NCI-H187 treated with DMSO at 0.1 percent for 48 hours (cell line): Measurements from ENCODE around the gene CPT1C.

Source experiments
- DNase-seq: peaks from one replicate; lab custom pipeline; 2025; lab: John Stamatoyannopoulos, UW

Gene CPT1C

GRCh38 chr19:49681830-49682229 is 9.1 kb upstream of the CPT1C start:
- DNase-seq = no peak

DNA sequence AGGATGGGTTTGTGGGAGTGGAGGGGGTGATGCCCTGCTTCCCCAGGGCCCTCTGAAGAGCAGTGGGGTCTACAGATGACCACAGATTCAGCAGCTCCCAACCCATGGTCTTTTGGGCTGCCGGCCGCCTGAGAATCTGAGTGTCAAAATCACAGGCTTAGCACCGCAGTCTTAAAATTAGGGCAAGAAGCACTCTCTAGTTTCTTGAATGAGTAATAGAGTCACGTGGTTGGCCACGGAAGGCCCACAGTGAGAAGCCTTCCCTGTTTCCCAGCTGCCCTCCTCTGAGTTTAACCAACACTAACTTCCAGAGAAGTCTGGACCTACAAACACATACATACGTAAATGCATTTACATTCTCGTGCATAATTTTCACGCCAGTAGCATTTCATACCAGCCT is 8.6 kb upstream of the CPT1C start:
- DNase-seq = no peak

DNA sequence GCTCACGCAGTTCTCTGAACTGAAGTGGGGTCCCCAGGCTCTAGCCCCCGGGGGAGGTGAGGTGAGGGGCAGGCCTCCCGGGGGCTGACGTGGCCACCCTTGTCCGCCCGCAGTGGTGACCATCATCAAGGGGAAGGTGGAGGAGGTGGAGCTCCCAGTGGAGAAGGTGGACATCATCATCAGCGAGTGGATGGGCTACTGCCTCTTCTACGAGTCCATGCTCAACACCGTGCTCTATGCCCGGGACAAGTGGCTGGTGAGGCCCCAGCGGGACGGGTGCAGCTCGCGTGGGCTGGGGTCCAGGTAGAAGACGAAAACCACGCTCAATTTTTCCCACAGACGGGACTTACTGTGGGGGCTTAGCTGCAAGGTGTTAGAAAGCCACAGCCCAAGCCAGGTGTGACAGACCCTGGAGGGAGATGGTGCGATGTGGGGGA is 7.1 kb upstream of the CPT1C start:
- DNase-seq = no peak

DNA sequence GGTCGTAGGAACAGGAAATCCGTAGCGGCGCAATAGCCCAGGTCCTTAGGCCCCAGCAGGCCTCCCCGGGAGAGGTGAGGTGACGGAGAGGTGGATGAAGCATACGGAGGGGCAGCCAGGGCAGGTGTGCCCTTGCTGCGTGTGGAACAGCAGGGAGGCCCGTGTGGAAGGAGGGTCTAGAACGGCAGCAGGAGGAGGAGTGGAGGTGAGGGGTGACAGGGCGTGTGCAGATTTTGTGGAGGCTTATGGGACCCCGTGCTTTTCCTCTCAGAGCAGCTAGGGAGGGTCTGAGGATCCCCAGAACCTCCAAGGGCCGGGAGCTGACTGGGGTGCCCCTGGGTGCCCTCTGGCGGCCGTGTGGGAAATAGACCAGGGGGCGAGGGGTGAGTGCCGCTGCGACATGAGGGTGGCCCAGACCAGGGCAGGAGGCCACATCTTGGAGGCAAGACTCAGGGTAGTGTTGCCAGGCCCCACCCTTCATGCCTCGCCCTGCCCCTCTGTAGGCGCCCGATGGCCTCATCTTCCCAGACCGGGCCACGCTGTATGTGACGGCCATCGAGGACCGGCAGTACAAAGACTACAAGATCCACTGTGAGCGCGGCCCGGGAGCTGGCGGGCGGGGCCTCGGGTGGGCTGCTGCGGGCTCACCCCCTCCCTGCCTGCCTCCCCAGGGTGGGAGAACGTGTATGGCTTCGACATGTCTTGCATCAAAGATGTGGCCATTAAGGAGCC is 6.5 kb upstream of the CPT1C start:
- DNase-seq = no peak

- no peak for DNase-seq
Observed at GRCh38 chr19:49684983-49685553, 5.8 kb upstream of the CPT1C start.

- DNase-seq = no peak
Observed at GRCh38 chr19:49685845-49686332, 5.0 kb upstream of the CPT1C start.

- no peak for DNase-seq
Observed at GRCh38 chr19:49686503-49687088, 4.3 kb upstream of the CPT1C start.

DNA sequence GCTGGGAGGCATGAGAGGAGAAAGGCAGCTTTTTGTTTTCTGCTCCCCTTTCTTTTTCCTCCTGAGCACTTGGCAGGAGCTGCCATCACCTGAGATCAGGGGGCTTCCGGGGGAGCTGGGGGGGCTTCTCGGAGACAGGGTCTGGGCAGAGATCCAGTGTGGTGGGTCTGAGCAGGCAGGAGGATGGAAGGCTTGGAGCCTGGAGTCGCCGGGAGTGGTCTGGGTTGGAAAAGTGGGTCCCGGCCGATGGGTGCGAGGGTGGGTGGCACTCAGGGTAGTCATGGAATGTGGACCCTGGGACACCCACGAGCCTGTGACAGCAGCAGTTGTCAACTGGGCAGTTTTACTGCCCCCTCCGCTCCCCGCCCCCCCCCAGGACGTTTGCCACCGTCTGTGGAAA is 3.8 kb upstream of the CPT1C start:
- DNase-seq = no peak

DNA sequence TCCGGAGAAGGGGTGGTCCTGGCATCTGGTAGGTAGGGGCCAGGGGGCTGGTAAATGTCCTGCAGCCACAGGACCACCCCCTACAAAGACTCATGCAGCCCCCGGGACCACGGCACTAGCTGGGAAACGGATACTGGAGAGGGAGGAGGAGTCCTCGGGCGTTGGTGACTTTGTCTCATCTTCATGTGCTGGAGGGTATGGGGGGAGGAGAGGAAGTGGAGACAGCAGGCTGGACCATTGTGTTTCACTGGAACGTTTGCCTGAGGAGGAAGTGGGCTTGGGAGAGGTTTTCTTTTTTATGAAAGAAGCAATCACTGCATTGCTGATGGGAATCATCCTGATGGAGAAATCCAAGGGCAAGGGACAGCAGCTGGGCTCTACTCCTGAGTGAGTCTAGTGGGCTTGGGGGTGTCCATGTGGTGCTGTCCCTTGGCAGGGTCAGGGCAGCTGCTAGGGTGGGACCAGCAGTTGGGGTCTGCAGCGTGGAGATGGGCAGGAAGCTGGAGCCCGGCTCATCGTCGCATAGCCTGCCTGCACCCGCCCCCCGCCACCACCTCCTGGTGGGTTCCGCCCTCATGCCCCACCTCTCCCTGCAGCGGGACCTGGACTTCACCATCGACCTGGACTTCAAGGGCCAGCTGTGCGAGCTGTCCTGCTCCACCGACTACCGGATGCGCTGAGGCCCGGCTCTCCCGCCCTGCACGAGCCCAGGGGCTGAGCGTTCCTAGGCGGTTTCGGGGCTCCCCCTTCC is 3.2 kb upstream of the CPT1C start:
- no peak for DNase-seq

DNA sequence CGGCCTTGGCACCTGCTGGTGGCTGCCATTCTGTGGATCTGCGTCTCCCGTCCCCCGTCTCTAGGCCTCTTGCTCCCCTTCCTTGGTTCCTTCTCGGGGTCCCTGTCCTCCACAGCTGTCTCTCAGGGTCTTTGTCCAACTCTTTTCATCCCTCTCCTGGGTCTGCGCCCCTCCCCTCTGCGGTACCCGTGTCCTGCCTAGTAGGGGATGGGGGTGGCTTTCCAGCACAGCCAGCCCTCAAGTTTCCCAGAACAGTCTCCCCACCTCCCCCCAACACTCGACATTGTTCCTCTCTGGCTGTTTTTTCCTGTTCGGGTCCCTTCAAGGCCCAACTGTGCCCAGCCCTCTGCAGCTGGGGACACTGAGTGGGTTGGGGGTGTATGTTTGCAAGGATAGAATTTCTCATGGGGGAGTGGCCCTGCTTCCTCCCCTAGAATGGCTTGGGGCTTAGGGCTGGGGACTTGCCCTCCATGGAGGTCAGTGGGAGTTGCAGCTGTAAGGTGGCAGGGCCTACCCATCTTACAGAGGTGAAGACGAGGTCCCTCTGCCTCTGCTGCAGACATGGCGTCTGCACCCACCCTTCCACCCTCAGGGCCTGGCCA is 2.3 kb upstream of the CPT1C start:
- DNase-seq = no peak

DNA sequence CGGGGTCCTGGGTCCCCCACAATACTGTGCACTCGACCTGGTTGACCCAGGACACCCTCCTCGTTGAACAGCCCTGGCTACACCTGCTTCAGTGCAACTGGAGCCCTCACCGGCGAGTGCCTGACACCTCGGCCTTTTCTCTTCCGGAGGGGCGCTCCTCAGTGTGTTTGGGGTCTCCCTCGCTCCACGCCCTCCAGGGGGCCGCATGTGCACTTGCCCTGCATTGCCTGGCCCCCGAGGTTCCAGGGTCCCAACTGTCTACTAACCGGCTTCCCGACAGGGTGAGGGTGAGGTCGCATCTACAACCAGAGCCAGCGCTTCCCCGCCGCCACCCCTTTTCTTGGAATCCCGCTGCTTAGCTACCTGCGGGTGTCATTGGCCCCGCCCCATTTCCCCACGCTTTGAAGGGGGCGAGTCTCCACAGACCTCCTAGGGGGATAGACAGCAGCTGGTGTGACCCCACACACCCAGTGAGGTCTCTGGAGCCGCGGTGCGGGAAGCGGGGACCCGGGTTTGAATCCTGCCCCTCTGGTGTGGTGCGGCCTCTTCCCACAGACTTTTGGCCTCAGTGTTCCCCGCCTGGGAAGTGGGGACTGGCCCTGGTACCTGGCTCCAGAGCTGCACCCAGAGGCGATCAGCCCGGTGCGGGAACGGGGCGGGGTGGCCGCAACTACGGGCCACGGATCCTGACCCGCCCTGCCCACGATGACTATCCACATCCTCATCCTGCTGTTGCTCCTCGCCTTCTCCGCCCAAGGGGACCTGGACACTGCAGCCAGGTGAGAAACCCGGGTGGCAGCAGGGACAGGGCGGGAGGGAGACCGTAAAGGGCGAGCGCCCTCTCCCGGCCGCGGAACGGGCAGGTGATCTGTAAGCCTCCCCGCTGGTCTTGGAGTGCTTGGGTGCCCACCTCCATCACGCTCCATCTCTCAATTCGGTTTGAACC is 1.5 kb upstream of the CPT1C start, which contains the start of gene ADM5:
Gene ADM5, plus strand, starts transcription at position 462 of the 946 bp plus-strand sequence. Its CDS starts 244 bp downstream, at position 706.
- no peak for DNase-seq

- no peak for DNase-seq
Observed at GRCh38 chr19:49690079-49690655, 749 bp upstream of the CPT1C start.

DNA sequence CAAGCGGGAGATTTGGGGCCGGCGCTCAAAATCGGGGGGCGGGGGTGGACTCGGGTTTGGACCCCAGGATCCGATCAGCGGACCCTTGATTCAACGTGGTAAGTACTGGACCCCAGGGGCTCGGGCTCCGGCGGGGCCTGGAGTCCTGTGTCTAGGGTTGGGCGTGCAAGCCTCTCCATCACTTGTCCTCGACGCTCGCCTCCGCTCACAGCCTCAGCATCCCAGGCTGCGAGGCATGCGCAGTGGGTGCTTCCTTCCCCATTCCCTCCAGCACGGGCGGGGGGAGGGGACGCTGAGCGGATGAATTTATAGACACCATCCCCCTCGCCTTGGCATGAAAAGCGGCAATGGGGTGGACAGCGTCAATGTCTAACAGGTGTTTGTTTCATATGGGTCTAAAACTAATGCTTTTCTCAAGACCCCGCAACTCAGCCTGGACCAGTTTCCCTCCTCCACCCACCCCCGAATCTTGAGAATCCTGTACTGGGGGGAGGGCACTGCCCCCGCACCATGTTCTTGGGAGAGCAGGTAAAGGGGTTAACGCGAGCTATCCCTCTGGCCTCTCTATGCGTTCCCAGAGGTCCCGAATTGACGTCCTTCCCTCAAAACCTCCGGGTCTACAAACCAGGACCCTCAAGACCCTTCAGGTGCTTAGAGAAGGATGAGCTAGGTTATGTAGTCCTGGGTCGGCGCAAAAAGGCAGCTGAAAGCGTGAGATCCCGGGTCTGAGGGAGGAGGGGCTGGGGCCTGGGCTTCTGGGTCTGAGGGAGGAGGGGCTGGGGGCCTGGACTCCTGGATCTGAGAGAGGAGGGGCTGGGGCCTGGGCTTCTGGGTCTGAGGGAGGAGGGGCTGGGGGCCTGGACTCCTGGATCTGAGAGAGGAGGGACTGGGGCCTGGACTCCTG is 579 bp downstream of the CPT1C start:
- DNase-seq = no peak

DNA sequence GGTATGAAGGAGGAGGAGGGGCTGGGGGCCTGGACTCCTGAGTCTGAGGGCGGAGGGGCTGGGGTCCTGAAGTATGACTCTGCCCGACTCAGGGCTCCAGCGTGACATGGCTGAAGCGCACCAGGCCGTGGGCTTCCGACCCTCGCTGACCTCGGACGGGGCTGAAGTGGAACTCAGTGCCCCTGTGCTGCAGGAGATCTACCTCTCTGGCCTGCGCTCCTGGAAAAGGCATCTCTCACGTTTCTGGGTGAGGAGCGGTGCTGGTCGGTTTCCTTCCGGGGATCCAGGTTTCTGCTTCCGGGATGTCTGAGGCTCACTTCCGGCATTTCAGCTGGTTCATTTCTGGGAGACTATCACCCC is 1.2 kb downstream of the CPT1C start:
- no peak for DNase-seq

DNA sequence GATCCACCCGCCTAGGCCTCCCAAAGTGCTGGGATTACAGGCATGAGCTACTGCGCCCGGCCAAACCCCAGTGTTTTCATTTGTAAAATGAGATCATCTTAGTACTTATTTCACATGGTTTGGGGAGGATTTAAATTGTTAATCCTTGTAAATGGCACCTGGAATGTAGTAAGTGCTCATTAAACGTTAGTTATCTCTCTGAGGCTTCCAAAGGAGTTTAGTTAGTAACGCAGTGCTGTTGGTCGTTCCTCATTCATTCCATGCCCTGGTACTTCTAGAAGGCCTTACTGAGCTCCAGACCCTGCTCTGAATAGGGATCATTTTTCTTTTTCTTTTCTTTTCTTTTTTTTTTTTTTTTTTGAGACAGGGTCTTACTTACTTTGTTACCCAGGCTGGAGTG is 5.2 kb downstream of the CPT1C start:
- no peak for DNase-seq

DNA sequence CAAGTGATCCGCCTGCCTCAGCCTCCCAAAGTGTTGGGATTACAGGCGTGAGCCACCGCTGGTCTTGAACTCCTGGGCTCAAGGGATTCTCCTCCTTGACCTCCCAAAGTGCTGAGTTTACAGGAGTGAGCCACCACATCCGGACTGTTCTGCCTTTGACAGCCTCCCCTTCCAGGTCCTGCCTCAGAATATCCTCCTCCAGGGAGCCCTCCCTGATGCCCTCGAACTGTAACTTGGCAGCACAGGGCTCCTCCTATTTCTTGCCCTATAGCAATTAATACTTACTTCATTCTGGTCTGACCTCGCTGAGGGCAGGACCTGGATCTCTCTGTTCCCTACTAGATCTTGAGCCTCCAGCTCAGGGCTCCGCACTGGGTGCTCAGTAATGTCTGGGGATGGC is 5.9 kb downstream of the CPT1C start:
- DNase-seq = no peak

DNA sequence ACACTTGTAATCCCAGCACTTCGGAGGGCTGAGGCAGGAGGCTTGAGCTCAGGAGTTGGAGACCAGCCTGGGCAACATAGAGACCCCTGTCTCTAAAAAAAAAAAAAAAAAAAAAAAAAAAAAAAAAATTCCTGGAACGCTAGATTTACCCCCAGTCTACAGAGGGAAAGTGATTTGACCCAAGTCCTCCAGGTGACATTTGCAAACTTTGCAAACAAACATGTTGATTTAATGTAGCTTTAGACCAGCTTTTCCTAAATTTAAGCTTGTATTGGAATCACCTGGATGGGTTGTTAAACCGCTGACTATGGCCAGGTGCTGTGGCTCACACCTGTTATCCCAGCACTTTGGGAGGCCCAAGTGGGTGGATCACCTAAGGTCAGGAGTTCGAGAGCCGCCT is 8.4 kb downstream of the CPT1C start:
- no peak for DNase-seq

DNA sequence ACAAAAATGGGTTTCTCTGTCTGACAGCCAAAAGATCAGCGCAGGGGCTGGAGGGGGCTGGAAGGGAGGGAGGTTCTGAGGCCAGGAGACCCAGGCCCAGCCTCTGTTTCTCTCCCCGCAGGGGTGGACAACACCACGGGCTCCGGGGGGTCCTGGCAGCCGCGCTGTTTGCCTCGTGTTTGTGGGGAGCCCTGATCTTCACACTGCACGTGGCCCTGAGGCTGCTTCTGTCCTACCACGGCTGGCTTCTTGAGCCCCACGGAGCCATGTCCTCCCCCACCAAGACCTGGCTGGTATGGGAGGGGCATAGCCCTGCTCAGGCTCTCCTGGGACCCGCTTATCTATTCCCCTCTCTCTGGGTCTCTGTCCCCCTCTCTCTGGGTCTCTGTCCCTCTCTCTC is 9.6 kb downstream of the CPT1C start:
- DNase-seq = no peak

GRCh38 chr19:49701271-49701786 is 10.4 kb downstream of the CPT1C start:
- DNase-seq = no peak
